CD14-positive monocyte (primary cell): ENCODE data around the gene DCLK1. TPM values are rescaled to one million over a fixed set of nuclear protein-coding genes. Genes with fewer than 3 reads are reported as not detected.

Experiments used
- DNase-seq, 3 donors: peaks; one replicate each; pipeline ENCODE4 v3.0.0-alpha.2; 2011 to 2022
- H2AFZ ChIP-seq: 2 replicates; pipeline ENCODE4 v1.6.0; 2012; ENCODE audit warnings: mild to moderate bottlenecking, low read depth, low read length, inconsistent platforms; ENCODE audit not compliant: insufficient read depth, poor library complexity, severe bottlenecking
- H3K27ac ChIP-seq, 2 donors: 1 replicate in 1 of 2; 2 replicates in 1 of 2; pipeline ENCODE4 v1.5.1; 2012 to 2013; ENCODE audit warnings: low read length in 2 of 2, control low read depth in 1 of 2, inconsistent platforms in 1 of 2, low read depth in 1 of 2, mild to moderate bottlenecking in 1 of 2
- H3K27me3 ChIP-seq, 2 donors: one replicate each; pipeline versions ENCODE4 v1.6.0 to v1.6.1; 2011 to 2013; ENCODE audit warnings: low read length in 2 of 2; ENCODE audit not compliant: control insufficient read depth in 2 of 2, insufficient read depth in 2 of 2
- H3K36me3 ChIP-seq, 2 donors: replicated peaks in 1 of 2; 1 replicate in 1 of 2; 2 replicates in 1 of 2; pipeline versions ENCODE4 v1.5.1 to v1.6.1; 2012 to 2013; ENCODE audit warnings: low read length in 2 of 2, control low read depth in 1 of 2, inconsistent platforms in 1 of 2, mild to moderate bottlenecking in 1 of 2; ENCODE audit not compliant: insufficient read depth in 2 of 2, control insufficient read depth in 1 of 2
- H3K4me1 ChIP-seq, 2 donors: 1 replicate in 1 of 2; 2 replicates in 1 of 2; pipeline versions ENCODE4 v1.5.1 to v1.6.1; 2012 to 2013; ENCODE audit warnings: low read length in 2 of 2, control low read depth in 1 of 2, inconsistent platforms in 1 of 2, mild to moderate bottlenecking in 1 of 2, moderate library complexity in 1 of 2; ENCODE audit not compliant: insufficient read depth in 2 of 2, control insufficient read depth in 1 of 2
- H3K4me2 ChIP-seq: replicated peaks from 2 replicates; pipeline ENCODE3; 2012; ENCODE audit warnings: low read length, moderate library complexity, mild to moderate bottlenecking; ENCODE audit not compliant: poor library complexity, severe bottlenecking; ENCODE audit errors: extremely low read depth
- H3K4me3 ChIP-seq, 3 experiments: fragments of 200-600 bp in 1 of 3; sonication (generic) in 1 of 3; replicated peaks in 1 of 3; 1 replicate in 2 of 3; 2 replicates in 1 of 3; pipeline ENCODE4 v1.5.1; 2011 to 2013; ENCODE audit warnings: low read length in 3 of 3, mild to moderate bottlenecking in 3 of 3, control low read depth in 2 of 3, low read depth in 2 of 3, inconsistent platforms in 1 of 3, moderate library complexity in 1 of 3
- H3K79me2 ChIP-seq: 2 replicates; pipeline ENCODE4 v1.6.0; 2012; ENCODE audit warnings: mild to moderate bottlenecking, control low read depth, inconsistent platforms, low read length, moderate library complexity; ENCODE audit not compliant: insufficient read depth
- H3K9ac ChIP-seq: 2 replicates; pipeline ENCODE4 v1.6.0; 2017; ENCODE audit warnings: low read length, mild to moderate bottlenecking; ENCODE audit not compliant: insufficient read depth, poor library complexity, severe bottlenecking
- H3K9me3 ChIP-seq, 2 donors: replicated peaks in 1 of 2; 1 replicate in 1 of 2; 2 replicates in 1 of 2; pipeline versions ENCODE4 v1.5.1 to v1.6.1; 2012 to 2013; ENCODE audit warnings: low read length in 2 of 2, control low read depth in 1 of 2; ENCODE audit not compliant: control insufficient read depth in 1 of 2, insufficient read depth in 1 of 2
- H4K20me1 ChIP-seq: 2 replicates; pipeline ENCODE4 v1.6.0; 2012; ENCODE audit warnings: mild to moderate bottlenecking, low read length, control low read depth, moderate library complexity; ENCODE audit not compliant: insufficient read depth
- H3K27ac Mint-ChIP-seq, 7 donors: one replicate each; pipeline ENCODE4 v1.8.0; 2020; ENCODE audit warnings: mild to moderate bottlenecking in 7 of 7, mixed read lengths in 7 of 7, moderate library complexity in 6 of 7, inconsistent platforms in 2 of 7
- H3K27me3 Mint-ChIP-seq, 3 donors: one replicate each; pipeline ENCODE4 v1.8.0; 2021 to 2022; ENCODE audit warnings: low read depth in 3 of 3, mild to moderate bottlenecking in 3 of 3, mixed read lengths in 3 of 3, moderate library complexity in 3 of 3, inconsistent platforms in 1 of 3
- H3K36me3 Mint-ChIP-seq, 2 donors: one replicate each; pipeline ENCODE4 v1.8.0; 2020; ENCODE audit warnings: mixed read lengths in 2 of 2, inconsistent platforms in 1 of 2, mild to moderate bottlenecking in 1 of 2
- H3K4me1 Mint-ChIP-seq: one replicate; pipeline ENCODE4 v1.8.0; 2020; ENCODE audit warnings: mild to moderate bottlenecking, mixed read lengths
- H3K4me3 Mint-ChIP-seq, 2 donors: one replicate each; pipeline ENCODE4 v1.8.0; 2020; ENCODE audit warnings: mild to moderate bottlenecking in 2 of 2, mixed read lengths in 2 of 2, moderate library complexity in 1 of 2
- H3K9me3 Mint-ChIP-seq, 7 donors: one replicate each; pipeline ENCODE4 v1.8.0; 2020 to 2022; ENCODE audit warnings: mixed read lengths in 7 of 7, mild to moderate bottlenecking in 6 of 7, moderate library complexity in 6 of 7, inconsistent platforms in 2 of 7
- CTCF ChIP-seq: fragments of 200-600 bp; IDR thresholded peaks from one replicate; pipeline ENCODE4 v1.8.0; 2022; ENCODE audit warnings: antibody characterized with exemption, mild to moderate bottlenecking
- WGBS: methylation state at CpG from one replicate; pipeline ENCODE4 v1.1.5; 2013; ENCODE audit warnings: missing lambda C conversion rate; ENCODE audit not compliant: insufficient coverage; 5-methylcytosine and 5-hydroxymethylcytosine counted together
- intact Hi-C, 2 donors: fragments of 100-400 bp; cut with micrococcal nuclease; formaldehyde crosslinking; loops; one replicate each; pipeline versions ENCODE4 v1.15.0 to v1.15.1; 2023
- polyA plus RNA-seq, 3 donors: library from polyadenylated mRNA; depleted of rRNA in 1 of 3; unstranded in 2 of 3; stranded (reverse) in 1 of 3; fragments of 300-500 nt in 2 of 3; fragments of >200 nt in 1 of 3; fragmentation: Illumina TruSeq in 2 of 3; gene quantifications; 1 replicate in 2 of 3; 2 replicates in 1 of 3; pipeline ENCODE4 v1.2.3, GENCODE V29; 2012 to 2021

The DCLK1 gene
- polyA plus RNA-seq, 3 donors: not detected

- 91% methylated on average over 2 of the region's 2 CpGs for WGBS
- Mint-ChIP-seq H3K27me3 (peaks cover 0 to 2% (median 0%) of the 10 kb centered on the region in 3 donors), H3K4me1 (no peaks in the 10 kb centered on the region), H3K9me3 (peaks cover 0 to 3% (median 0%) of the 10 kb centered on the region in 7 donors), H3K4me3 (no peak overlapping the region), H3K27ac (no peak overlapping the region), H3K36me3 (no peaks in the 10 kb centered on the region)
- no peak for DNase-seq
- no peaks in the 10 kb centered on the region for H3K36me3 ChIP-seq
- no peaks in the 10 kb centered on the region for H3K79me2 ChIP-seq
- H3K27ac ChIP-seq: no peak overlapping the region
- H3K4me2 ChIP-seq: no peak overlapping the region
- H4K20me1 ChIP-seq: no peaks in the 10 kb centered on the region
- no peak overlapping the region for H3K4me3 ChIP-seq
- no peak overlapping the region for H2AFZ ChIP-seq
- no peak overlapping the region for H3K9ac ChIP-seq
- H3K4me1 ChIP-seq: no peaks in the 10 kb centered on the region
- TF ChIP-seq CTCF: peak; percentile 15
- intact Hi-C loops: no loop called here
- no peaks in the 10 kb centered on the region for H3K27me3 ChIP-seq
- H3K9me3 ChIP-seq: peaks cover 0 to 15% of the 10 kb centered on the region in 2 donors
Measured at GRCh38 chr13:35766663-35767062, 364.5 kb downstream of the DCLK1 start.

GRCh38 chr13:35765941-35766340 is 365.2 kb downstream of the DCLK1 start:
- WGBS: 91% methylated on average over 6 of the region's 11 CpGs
- peaks cover 0 to 2% (median 0%) of the 10 kb centered on the region in 3 donors for H3K27me3 Mint-ChIP-seq

More at GRCh38 chr13:35765941-35766340, 365.2 kb downstream of the DCLK1 start:
- Histone ChIP-seq H4K20me1 (no peaks in the 10 kb centered on the region), H3K79me2 (no peaks in the 10 kb centered on the region), H3K9me3 (peaks cover 3 to 20% of the 10 kb centered on the region in 2 donors), H3K27me3 (no peaks in the 10 kb centered on the region), H3K4me2 (no peak overlapping the region), H3K27ac (no peak overlapping the region), H3K36me3 (no peaks in the 10 kb centered on the region), H3K9ac (no peak overlapping the region), H3K4me3 (no peak overlapping the region), H3K4me1 (no peaks in the 10 kb centered on the region), H2AFZ (no peak overlapping the region)
- Mint-ChIP-seq H3K4me3 (no peak overlapping the region), H3K4me1 (no peaks in the 10 kb centered on the region), H3K36me3 (no peaks in the 10 kb centered on the region), H3K27ac (no peak overlapping the region), H3K9me3 (peaks cover 0 to 3% (median 0%) of the 10 kb centered on the region in 7 donors)
- DNase-seq: no peak
- intact Hi-C loops: no loop called here
- TF ChIP-seq CTCF: no peak
